CD8-positive, alpha-beta memory T cell (primary cell): ENCODE data around the gene LRRK1. TPM values are rescaled to one million over a fixed set of nuclear protein-coding genes. Genes with fewer than 3 reads are reported as not detected.
A peak's percentile ranks its signal among the peaks of the same experiment; 100 is the strongest.

Experiments used
- CTCF ChIA-PET: fragments of 350-600 bp; sonication (Branson Sonifier 250); formaldehyde crosslinking; loops from one replicate; lab custom pipeline; 2021; ENCODE audit warnings: antibody characterized with exemption; lab: Charles Lee
- POLR2A ChIA-PET: fragments of 350-600 bp; sonication (Branson Sonifier 250); formaldehyde crosslinking; loops from one replicate; lab custom pipeline; 2021; ENCODE audit warnings: antibody characterized with exemption; lab: Charles Lee
- DNase-seq, 5 donors: peaks; one replicate each; pipeline versions ENCODE4 v3.0.0 to v3.0.0-alpha.2; 2020 to 2022; ENCODE audit warnings: mixed read lengths in 1 of 5
- H3K27ac ChIP-seq: one replicate; pipeline ENCODE4 v1.7.0; 2013; ENCODE audit warnings: low read depth, mild to moderate bottlenecking, low read length, moderate library complexity
- H3K27me3 ChIP-seq: 2 replicates; pipeline ENCODE4 v1.7.0; 2013; ENCODE audit warnings: low read length, mild to moderate bottlenecking; ENCODE audit not compliant: insufficient read depth, poor library complexity, severe bottlenecking
- H3K36me3 ChIP-seq: 2 replicates; pipeline ENCODE4 v1.7.0; 2013; ENCODE audit warnings: mild to moderate bottlenecking, low read length, moderate library complexity; ENCODE audit not compliant: insufficient read depth
- H3K4me1 ChIP-seq: 2 replicates; pipeline ENCODE4 v1.7.0; 2013; ENCODE audit warnings: mild to moderate bottlenecking, low read length, moderate library complexity; ENCODE audit not compliant: insufficient read depth
- H3K4me3 ChIP-seq: 2 replicates; pipeline ENCODE4 v1.7.0; 2013; ENCODE audit warnings: mild to moderate bottlenecking, low read length
- H3K9me3 ChIP-seq: 2 replicates; pipeline ENCODE4 v1.7.0; 2013; ENCODE audit warnings: mild to moderate bottlenecking, low read length
- H3K27ac Mint-ChIP-seq, 8 donors: one replicate each; pipeline ENCODE4 v1.8.0; 2020 to 2021; ENCODE audit warnings: mixed read lengths in 8 of 8, mild to moderate bottlenecking in 6 of 8, inconsistent platforms in 3 of 8, moderate library complexity in 3 of 8
- H3K27me3 Mint-ChIP-seq, 2 donors: one replicate each; pipeline ENCODE4 v1.8.0; 2020 to 2021; ENCODE audit warnings: mixed read lengths in 2 of 2, mild to moderate bottlenecking in 1 of 2, moderate library complexity in 1 of 2
- H3K36me3 Mint-ChIP-seq, 3 donors: one replicate each; pipeline ENCODE4 v1.8.0; 2020 to 2021; ENCODE audit warnings: mixed read lengths in 3 of 3, inconsistent platforms in 1 of 3, mild to moderate bottlenecking in 1 of 3
- H3K4me1 Mint-ChIP-seq, 3 donors: one replicate each; pipeline ENCODE4 v1.8.0; 2020 to 2021; ENCODE audit warnings: mixed read lengths in 3 of 3, inconsistent platforms in 1 of 3, mild to moderate bottlenecking in 1 of 3
- H3K4me3 Mint-ChIP-seq, 7 donors: one replicate each; pipeline ENCODE4 v1.8.0; 2020 to 2021; ENCODE audit warnings: mixed read lengths in 7 of 7, mild to moderate bottlenecking in 6 of 7, moderate library complexity in 4 of 7, inconsistent platforms in 2 of 7
- H3K9me3 Mint-ChIP-seq, 5 donors: one replicate each; pipeline ENCODE4 v1.8.0; 2020 to 2022; ENCODE audit warnings: mixed read lengths in 5 of 5, mild to moderate bottlenecking in 3 of 5, moderate library complexity in 2 of 5, inconsistent platforms in 1 of 5
- polyA plus RNA-seq: library from polyadenylated mRNA; unstranded; fragments of 300-500 nt; fragmentation: Illumina TruSeq; gene quantifications from one replicate; pipeline ENCODE4 v1.2.3, GENCODE V29; 2021
- total RNA-seq, 2 experiments: library from RNA; stranded (reverse); gene quantifications; one replicate each; pipeline ENCODE4 v1.2.3, GENCODE V29; 2021

LRRK1 gene
- total and polyA plus RNA-seq, 3 experiments from 2014 or later, result 0.31 to 0.79 TPM; not detected in 1

- peaks cover 0 to 2% (median 0%) of the 10 kb centered on the region in 3 donors for H3K4me1 Mint-ChIP-seq
- peak overlapping the region in 1 of 7 donors; percentile 27 for H3K4me3 Mint-ChIP-seq
- Histone ChIP-seq H3K4me1 (no peaks in the 10 kb centered on the region), H3K36me3 (no peaks in the 10 kb centered on the region), H3K9me3 (no peaks in the 10 kb centered on the region), H3K27me3 (no peaks in the 10 kb centered on the region), H3K27ac (no peak overlapping the region), H3K4me3 (no peak overlapping the region)
- H3K27me3 Mint-ChIP-seq, result no peaks in the 10 kb centered on the region
- POLR2A ChIA-PET, result no interaction called here
- DNase-seq, result no peak
- CTCF ChIA-PET, result interaction anchor here (1.2 kb wide), 1 partner anchor 154 kb away, joined by 3 read pairs; no protein-coding TSS in a partner anchor
- H3K9me3 Mint-ChIP-seq, result no peaks in the 10 kb centered on the region
- H3K36me3 Mint-ChIP-seq, result no peaks in the 10 kb centered on the region
- H3K27ac Mint-ChIP-seq, result no peak overlapping the region
Measured at GRCh38 chr15:101103598-101103997, 184.4 kb downstream of the LRRK1 start.

GRCh38 chr15:101104141-101104540, 185.0 kb downstream of the LRRK1 start:
- no peak overlapping the region for H3K27ac ChIP-seq
- no peaks in the 10 kb centered on the region for H3K36me3 Mint-ChIP-seq
- H3K27me3 ChIP-seq, result no peaks in the 10 kb centered on the region
- CTCF ChIA-PET, result interaction anchor here (1.2 kb wide), 1 partner anchor 154 kb away, joined by 3 read pairs; no protein-coding TSS in a partner anchor
- POLR2A ChIA-PET, result no interaction called here
- H3K4me1 Mint-ChIP-seq, result peaks cover 0 to 2% (median 0%) of the 10 kb centered on the region in 3 donors
- H3K27ac Mint-ChIP-seq, result no peak overlapping the region
- H3K27me3 Mint-ChIP-seq, result no peaks in the 10 kb centered on the region
- H3K4me3 Mint-ChIP-seq, result no peak overlapping the region
- H3K9me3 Mint-ChIP-seq, result no peaks in the 10 kb centered on the region
- no peak for DNase-seq
- no peaks in the 10 kb centered on the region for H3K36me3 ChIP-seq
- no peak overlapping the region for H3K4me3 ChIP-seq
- H3K9me3 ChIP-seq, result no peaks in the 10 kb centered on the region
- H3K4me1 ChIP-seq, result no peaks in the 10 kb centered on the region

GRCh38 chr15:101105059-101105891, 186.1 kb downstream of the LRRK1 start:
- Histone ChIP-seq H3K4me1 (no peaks in the 10 kb centered on the region), H3K4me3 (no peak overlapping the region), H3K9me3 (no peaks in the 10 kb centered on the region), H3K27me3 (no peaks in the 10 kb centered on the region), H3K27ac (no peak overlapping the region), H3K36me3 (no peaks in the 10 kb centered on the region)
- CTCF ChIA-PET, result interaction anchor here (0.9 kb wide), 1 partner anchor 153 kb away, joined by 4 read pairs; no protein-coding TSS in a partner anchor
- Mint-ChIP-seq H3K36me3 (no peaks in the 10 kb centered on the region), H3K27ac (peak overlapping the region in 1 of 8 donors; percentile 56), H3K9me3 (no peaks in the 10 kb centered on the region), H3K4me3 (no peak overlapping the region), H3K27me3 (no peaks in the 10 kb centered on the region), H3K4me1 (peaks cover 0 to 2% (median 0%) of the 10 kb centered on the region in 3 donors)
- no peak for DNase-seq
- POLR2A ChIA-PET, result no interaction called here

GRCh38 chr15:101107101-101107500, 187.9 kb downstream of the LRRK1 start:
- Mint-ChIP-seq H3K9me3 (peaks cover 0 to 1% (median 0%) of the 10 kb centered on the region in 5 donors), H3K4me3 (no peak overlapping the region), H3K27ac (no peak overlapping the region), H3K4me1 (peaks cover 0 to 2% (median 0%) of the 10 kb centered on the region in 3 donors), H3K36me3 (no peaks in the 10 kb centered on the region), H3K27me3 (no peaks in the 10 kb centered on the region)
- DNase-seq, result no peak
- H3K4me3 ChIP-seq, result no peak overlapping the region
- H3K9me3 ChIP-seq, result no peaks in the 10 kb centered on the region
- H3K4me1 ChIP-seq, result no peaks in the 10 kb centered on the region
- no peaks in the 10 kb centered on the region for H3K27me3 ChIP-seq
- H3K27ac ChIP-seq, result no peak overlapping the region
- no peaks in the 10 kb centered on the region for H3K36me3 ChIP-seq
- ChIA-PET CTCF (no interaction called here), POLR2A (no interaction called here)

- no peak overlapping the region for H3K4me3 Mint-ChIP-seq
- Histone ChIP-seq H3K36me3 (no peaks in the 10 kb centered on the region), H3K9me3 (no peaks in the 10 kb centered on the region), H3K27ac (no peak overlapping the region), H3K4me3 (no peak overlapping the region), H3K4me1 (no peaks in the 10 kb centered on the region), H3K27me3 (no peaks in the 10 kb centered on the region)
- peak overlapping the region in 1 of 8 donors; percentile 29 for H3K27ac Mint-ChIP-seq
- H3K9me3 Mint-ChIP-seq, result peaks cover 0 to 1% (median 0%) of the 10 kb centered on the region in 5 donors
- CTCF ChIA-PET, result no interaction called here
- peaks cover 0 to 2% (median 0%) of the 10 kb centered on the region in 3 donors for H3K4me1 Mint-ChIP-seq
- POLR2A ChIA-PET, result no interaction called here
- DNase-seq, result no peak
- H3K27me3 Mint-ChIP-seq, result no peaks in the 10 kb centered on the region
- no peaks in the 10 kb centered on the region for H3K36me3 Mint-ChIP-seq
Measured at GRCh38 chr15:101107625-101108460, 188.7 kb downstream of the LRRK1 start.

- Mint-ChIP-seq H3K27me3 (no peaks in the 10 kb centered on the region), H3K4me1 (peaks cover 0 to under 1% (median 0%) of the 10 kb centered on the region in 3 donors), H3K27ac (no peak overlapping the region), H3K9me3 (peaks cover 0 to 1% (median 0%) of the 10 kb centered on the region in 5 donors), H3K36me3 (no peaks in the 10 kb centered on the region), H3K4me3 (no peak overlapping the region)
- H3K4me1 ChIP-seq, result no peaks in the 10 kb centered on the region
- ChIA-PET CTCF (no interaction called here), POLR2A (no interaction called here)
- H3K4me3 ChIP-seq, result no peak overlapping the region
- H3K9me3 ChIP-seq, result no peaks in the 10 kb centered on the region
- H3K36me3 ChIP-seq, result no peaks in the 10 kb centered on the region
- no peak overlapping the region for H3K27ac ChIP-seq
- DNase-seq, result no peak
- no peaks in the 10 kb centered on the region for H3K27me3 ChIP-seq
Measured at GRCh38 chr15:101108461-101108775, 189.3 kb downstream of the LRRK1 start.

- Mint-ChIP-seq H3K36me3 (no peaks in the 10 kb centered on the region), H3K4me1 (no peaks in the 10 kb centered on the region), H3K4me3 (no peak overlapping the region), H3K9me3 (peaks cover 0 to 1% (median 0%) of the 10 kb centered on the region in 5 donors), H3K27ac (peak overlapping the region in 1 of 8 donors; percentile 18), H3K27me3 (no peaks in the 10 kb centered on the region)
- no peaks in the 10 kb centered on the region for H3K4me1 ChIP-seq
- no peaks in the 10 kb centered on the region for H3K9me3 ChIP-seq
- DNase-seq, result no peak
- H3K27ac ChIP-seq, result no peak overlapping the region
- CTCF ChIA-PET, result no interaction called here
- no peak overlapping the region for H3K4me3 ChIP-seq
- POLR2A ChIA-PET, result no interaction called here
- no peaks in the 10 kb centered on the region for H3K36me3 ChIP-seq
- H3K27me3 ChIP-seq, result no peaks in the 10 kb centered on the region
Measured at GRCh38 chr15:101108791-101109190, 189.6 kb downstream of the LRRK1 start.
